Ishikawa (cell line): ENCODE measurements around the gene MCF2L2.

Experiments
- FOXM1 ChIP-seq: IDR thresholded peaks from 2 replicates; pipeline ENCODE4 v1.6.1; 2012; ENCODE audit warnings: low read depth, borderline replicate concordance
- MAX ChIP-seq: IDR thresholded peaks from 2 replicates; pipeline ENCODE4 v1.6.1; 2012
- NFIC ChIP-seq: IDR thresholded peaks from 2 replicates; pipeline ENCODE4 v1.6.1; 2012
- RAD21 ChIP-seq: IDR thresholded peaks from 2 replicates; pipeline ENCODE4 v1.6.1; 2012; ENCODE audit warnings: low read depth
- TEAD4 ChIP-seq: IDR thresholded peaks from 2 replicates; pipeline ENCODE4 v1.6.1; 2012
- YY1 ChIP-seq: IDR thresholded peaks from 2 replicates; pipeline ENCODE4 v1.6.1; 2012; ENCODE audit warnings: low read depth

- no peak for TF ChIP-seq YY1
- TF ChIP-seq TEAD4 = no peak
- no peak for TF ChIP-seq FOXM1
- TF ChIP-seq RAD21 = no peak
- no peak for TF ChIP-seq MAX
- no peak for TF ChIP-seq NFIC
These were observed 212.7 kb downstream of the MCF2L2 start for GRCh38 chr3:183215591-183216202.
